Fibroblast of villous mesenchyme (primary cell): Measurements from ENCODE around the gene SLC8B1. TPM values are rescaled to one million over a fixed set of nuclear protein-coding genes. Genes with fewer than 3 reads are reported as not detected.

ENCODE experiments used
- DNase-seq: peaks from one replicate; pipeline ENCODE4 v3.0.0-alpha.2; 2010; ENCODE audit warnings: low read depth
- H3K4me3 ChIP-seq: 2 replicates; pipeline ENCODE4 v1.5.1; 2011; ENCODE audit warnings: low read depth, mild to moderate bottlenecking, low read length
- total RNA-seq: library from RNA; depleted of rRNA; stranded (reverse); fragments of >200 nt; gene quantifications from 2 replicates; pipeline ENCODE4 v1.2.3, GENCODE V29; 2012
- TF ChIP-seq, protein P1 (sequence below): IDR thresholded peaks from 2 replicates; pipeline ENCODE4 v1.5.1; 2012; ENCODE audit warnings: low read depth, mild to moderate bottlenecking, low read length; ENCODE audit not compliant: insufficient read depth

The SLC8B1 gene
- total RNA-seq, 1 donor: 22.9 TPM

DNA sequence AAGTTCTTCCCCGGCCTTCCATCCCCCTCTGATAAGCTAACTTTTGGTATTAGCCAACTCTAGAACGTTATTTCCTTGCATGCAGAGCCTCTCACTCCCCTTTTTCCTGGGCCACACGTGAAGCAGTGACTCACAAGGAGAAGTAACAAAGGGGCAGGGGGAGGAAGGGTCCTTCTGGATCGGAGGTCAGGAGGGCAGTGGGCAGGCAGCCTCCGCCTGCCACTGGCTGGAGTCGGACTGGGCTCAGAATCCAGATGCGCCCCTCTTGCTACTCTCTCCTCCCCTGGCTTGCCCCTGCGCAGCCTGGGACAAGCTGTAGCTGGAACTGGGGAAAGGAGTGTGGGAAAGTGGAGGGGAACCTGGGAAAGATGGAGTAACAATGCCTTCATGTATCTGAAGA lies 58.6 kb downstream of the SLC8B1 start:
- peak; percentile 47 for DNase-seq
- no peak overlapping the region for H3K4me3 ChIP-seq
- TF ChIP-seq, protein P1, sequence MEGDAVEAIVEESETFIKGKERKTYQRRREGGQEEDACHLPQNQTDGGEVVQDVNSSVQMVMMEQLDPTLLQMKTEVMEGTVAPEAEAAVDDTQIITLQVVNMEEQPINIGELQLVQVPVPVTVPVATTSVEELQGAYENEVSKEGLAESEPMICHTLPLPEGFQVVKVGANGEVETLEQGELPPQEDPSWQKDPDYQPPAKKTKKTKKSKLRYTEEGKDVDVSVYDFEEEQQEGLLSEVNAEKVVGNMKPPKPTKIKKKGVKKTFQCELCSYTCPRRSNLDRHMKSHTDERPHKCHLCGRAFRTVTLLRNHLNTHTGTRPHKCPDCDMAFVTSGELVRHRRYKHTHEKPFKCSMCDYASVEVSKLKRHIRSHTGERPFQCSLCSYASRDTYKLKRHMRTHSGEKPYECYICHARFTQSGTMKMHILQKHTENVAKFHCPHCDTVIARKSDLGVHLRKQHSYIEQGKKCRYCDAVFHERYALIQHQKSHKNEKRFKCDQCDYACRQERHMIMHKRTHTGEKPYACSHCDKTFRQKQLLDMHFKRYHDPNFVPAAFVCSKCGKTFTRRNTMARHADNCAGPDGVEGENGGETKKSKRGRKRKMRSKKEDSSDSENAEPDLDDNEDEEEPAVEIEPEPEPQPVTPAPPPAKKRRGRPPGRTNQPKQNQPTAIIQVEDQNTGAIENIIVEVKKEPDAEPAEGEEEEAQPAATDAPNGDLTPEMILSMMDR: no peak

DNA sequence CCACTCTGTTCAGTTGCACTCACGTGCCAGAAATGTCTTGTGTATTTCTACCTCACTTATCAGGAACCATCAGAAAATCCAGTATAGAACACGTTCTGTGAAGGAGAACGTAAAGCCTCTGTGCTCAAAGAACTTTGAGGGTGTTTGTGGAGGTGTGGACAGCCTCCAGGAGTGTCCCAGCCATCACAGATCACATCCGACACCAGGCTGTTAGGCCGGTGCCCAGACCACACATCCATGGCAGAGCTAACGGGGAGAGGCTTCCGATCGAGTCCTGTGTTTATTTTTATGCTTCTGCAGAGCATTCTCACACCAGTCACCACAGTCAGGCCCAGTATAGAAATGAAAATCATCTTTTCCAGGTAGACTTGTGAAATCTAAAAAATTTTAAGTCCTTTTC lies 60.1 kb downstream of the SLC8B1 start:
- no peak overlapping the region for H3K4me3 ChIP-seq
- DNase-seq: no peak
- TF ChIP-seq, protein P1: no peak

DNA sequence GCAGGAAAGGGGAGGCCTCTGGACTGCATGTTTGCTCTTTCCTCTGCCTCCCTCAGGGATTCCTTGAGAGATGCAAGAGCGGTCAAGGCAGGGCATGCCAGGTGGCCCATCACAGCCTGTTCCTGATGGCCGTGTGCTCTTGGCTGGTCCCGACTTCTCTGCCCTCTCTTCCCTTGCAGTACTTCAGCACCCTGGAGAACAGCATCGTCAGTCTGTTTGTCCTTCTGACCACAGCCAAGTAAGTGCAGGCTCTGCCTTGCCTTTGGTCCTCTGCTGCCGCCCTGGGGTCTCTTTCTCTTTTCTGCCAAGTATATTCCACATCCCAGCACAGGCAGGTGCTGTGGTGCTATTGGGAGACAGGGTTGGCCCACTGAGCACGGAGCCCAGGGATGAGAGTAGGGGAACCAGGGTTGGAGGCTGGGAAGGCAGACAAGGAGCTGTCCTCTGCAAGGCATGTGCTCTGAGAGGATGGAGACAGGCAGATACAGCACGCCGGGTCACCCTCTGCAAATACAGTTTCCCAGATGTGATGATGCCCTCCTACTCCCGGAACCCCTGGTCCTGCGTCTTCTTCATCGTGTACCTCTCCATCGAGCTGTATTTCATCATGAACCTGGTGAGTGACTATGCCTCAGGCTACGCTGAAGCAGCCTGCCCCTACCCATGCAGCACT lies 61.7 kb downstream of the SLC8B1 start:
- TF ChIP-seq, protein P1: no peak
- H3K4me3 ChIP-seq: no peak overlapping the region
- DNase-seq: peak; percentile 41

DNA sequence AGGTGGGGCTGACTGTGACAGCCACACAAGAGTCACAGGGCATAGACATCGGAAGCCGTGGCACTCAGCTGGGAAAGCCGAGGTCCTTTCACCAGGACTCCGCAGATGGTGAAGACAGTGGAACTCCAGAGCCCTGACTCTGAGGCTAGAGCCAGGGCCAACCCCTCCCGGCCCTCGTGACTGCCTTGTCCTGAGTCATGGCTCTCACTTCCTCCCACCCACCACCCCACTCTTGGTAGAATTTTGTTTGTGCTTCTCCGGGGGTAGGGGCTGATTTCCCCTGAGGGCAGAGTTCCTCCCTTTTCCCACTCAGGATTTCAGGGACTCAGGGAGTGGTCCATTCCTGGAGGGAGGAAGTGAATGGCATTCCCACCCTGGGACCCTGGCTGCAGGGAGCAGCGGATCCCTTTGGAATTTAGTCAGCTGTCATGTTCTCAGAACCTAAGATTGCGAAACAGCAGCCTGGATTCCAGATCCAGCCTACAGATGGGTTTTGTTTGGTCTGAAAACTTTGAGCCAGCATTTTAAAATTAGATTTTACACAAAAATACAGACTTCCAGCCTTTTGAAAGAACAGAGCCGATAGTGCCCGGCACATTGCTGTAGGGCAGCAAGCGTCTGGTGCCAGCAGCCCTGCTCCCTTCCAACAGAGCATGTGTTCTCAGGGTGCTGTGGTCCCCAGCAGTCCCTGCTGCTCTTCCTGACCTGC lies 62.9 kb downstream of the SLC8B1 start:
- TF ChIP-seq, protein P1: no peak
- H3K4me3 ChIP-seq: no peak overlapping the region

DNA sequence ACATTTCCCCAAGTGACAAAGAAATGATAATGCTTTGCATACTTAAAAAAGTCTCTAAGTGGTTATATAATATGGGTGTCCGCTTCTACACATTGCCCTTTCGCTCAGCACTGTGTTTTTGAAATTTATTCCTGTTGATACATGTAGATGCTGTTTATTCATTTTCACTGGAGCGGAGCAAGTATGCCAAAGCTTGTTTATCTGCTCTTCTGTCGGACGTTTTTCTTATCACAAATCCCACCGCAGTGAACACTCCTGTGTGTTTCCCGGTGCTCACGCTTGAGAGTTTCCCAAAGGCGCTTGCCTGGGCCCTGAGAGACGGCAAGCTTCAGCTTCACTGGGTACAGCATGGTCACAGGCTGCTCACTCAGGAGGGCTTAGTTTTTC lies 63.5 kb downstream of the SLC8B1 start:
- no peak overlapping the region for H3K4me3 ChIP-seq
- no peak for DNase-seq
- TF ChIP-seq, protein P1: no peak

More for the DNA sequence above, 62.9 kb downstream of the SLC8B1 start:
- DNase-seq: peak; percentile 96

DNA sequence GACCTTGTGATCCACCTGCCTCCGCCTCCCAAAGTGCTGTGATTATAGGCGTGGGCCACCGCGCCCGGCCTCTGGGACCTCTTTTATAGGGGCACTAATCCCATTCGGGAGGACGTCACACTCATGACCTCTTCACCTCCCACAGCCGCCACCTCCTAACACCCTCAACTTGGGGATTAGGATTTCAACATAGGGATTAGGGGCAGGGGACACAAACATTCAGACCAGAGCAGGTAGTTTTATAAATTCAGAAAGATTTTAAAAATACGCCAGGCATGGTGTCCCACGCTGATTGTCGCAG lies 64.2 kb downstream of the SLC8B1 start:
- peak; percentile 53 for DNase-seq
- TF ChIP-seq, protein P1: no peak
- H3K4me3 ChIP-seq: no peak overlapping the region
